HepG2 (cell line): ENCODE data around the gene KATNA1. TPM values are rescaled to one million over a fixed set of nuclear protein-coding genes. Genes with fewer than 3 reads are reported as not detected.

Experiments used
- HNRNPK ChIP-seq: fragments of 200-400 bp; formaldehyde crosslinking; IDR thresholded peaks from 2 replicates; pipeline ENCODE4 v1.6.1; 2018; ENCODE audit warnings: low read length, low read depth, moderate library complexity, mild to moderate bottlenecking; ENCODE audit not compliant: poor library complexity, severe bottlenecking
- NFATC3 ChIP-seq: sonication (generic); formaldehyde crosslinking; IDR thresholded peaks from 2 replicates; pipeline ENCODE4 v1.5.1; 2020; ENCODE audit warnings: mild to moderate bottlenecking, missing genetic modification reagents
- PAF1 ChIP-seq: IDR thresholded peaks from 2 replicates; pipeline ENCODE4 v1.6.1; 2016; ENCODE audit warnings: missing genetic modification reagents, missing compliant biosample characterization
- RNF2 ChIP-seq: fragments of 450-650 bp; conservative IDR thresholded peaks from 2 replicates; pipeline ENCODE4 v1.6.1; 2016; ENCODE audit warnings: low read depth
- RXRA ChIP-seq: sonication (generic); formaldehyde crosslinking; IDR thresholded peaks from 2 replicates; pipeline ENCODE4 v1.5.1; 2020; ENCODE audit warnings: missing genetic modification reagents
- SALL2 ChIP-seq: sonication (generic); formaldehyde crosslinking; IDR thresholded peaks from 2 replicates; pipeline ENCODE4 v1.8.1; 2023; ENCODE audit warnings: mild to moderate bottlenecking, missing genetic modification reagents, inconsistent platforms
- SNRNP70 ChIP-seq: fragments of 200-400 bp; formaldehyde crosslinking; IDR thresholded peaks from 2 replicates; pipeline ENCODE4 v1.6.1; 2017; ENCODE audit warnings: mild to moderate bottlenecking, low read depth, low read length, moderate library complexity
- SP4 ChIP-seq: sonication (generic); formaldehyde crosslinking; IDR thresholded peaks from 2 replicates; pipeline ENCODE4 v1.8.1; 2023; ENCODE audit warnings: mild to moderate bottlenecking, missing genetic modification reagents
- SRSF9 ChIP-seq: fragments of 200-400 bp; formaldehyde crosslinking; IDR thresholded peaks from 2 replicates; pipeline ENCODE4 v1.6.1; 2018; ENCODE audit warnings: borderline replicate concordance, mild to moderate bottlenecking, low read depth, low read length; ENCODE audit not compliant: insufficient read depth, poor library complexity, severe bottlenecking
- TEAD2 ChIP-seq: sonication (generic); formaldehyde crosslinking; IDR thresholded peaks from 2 replicates; pipeline ENCODE4 v1.9.0; 2021; ENCODE audit warnings: missing genetic modification reagents
- YEATS2 ChIP-seq: sonication (generic); formaldehyde crosslinking; IDR thresholded peaks from 2 replicates; pipeline ENCODE4 v1.4.0; 2020; ENCODE audit warnings: missing genetic modification reagents, borderline replicate concordance
- ZBTB33 ChIP-seq: sonication (generic); formaldehyde crosslinking; IDR thresholded peaks from 2 replicates; pipeline ENCODE4 v1.4.0; 2020; ENCODE audit warnings: missing genetic modification reagents
- ZBTB38 ChIP-seq: sonication (generic); formaldehyde crosslinking; IDR thresholded peaks from 2 replicates; pipeline ENCODE4 v1.5.1; 2020; ENCODE audit warnings: mild to moderate bottlenecking, missing genetic modification reagents
- ZBTB44 ChIP-seq: sonication (generic); formaldehyde crosslinking; IDR thresholded peaks from 2 replicates; pipeline ENCODE4 v1.4.0; 2020; ENCODE audit warnings: missing genetic modification reagents
- ZFP90 ChIP-seq: sonication (generic); formaldehyde crosslinking; IDR thresholded peaks from 2 replicates; pipeline ENCODE4 v1.8.0; 2022; ENCODE audit warnings: missing genetic modification reagents, mild to moderate bottlenecking, inconsistent platforms, borderline replicate concordance
- ZNF280B ChIP-seq: sonication (generic); formaldehyde crosslinking; IDR thresholded peaks from 2 replicates; pipeline ENCODE4 v1.5.0; 2020; ENCODE audit warnings: missing genetic modification reagents, mild to moderate bottlenecking, borderline replicate concordance
- ZNF33A ChIP-seq: sonication (generic); formaldehyde crosslinking; IDR thresholded peaks from 2 replicates; pipeline ENCODE4 v1.5.1; 2020; ENCODE audit warnings: missing genetic modification reagents, mild to moderate bottlenecking, moderate library complexity, borderline replicate concordance
- ZNF451 ChIP-seq: sonication (generic); formaldehyde crosslinking; IDR thresholded peaks from 2 replicates; pipeline ENCODE4 v1.5.0; 2020; ENCODE audit warnings: mild to moderate bottlenecking, missing genetic modification reagents
- ZNF567 ChIP-seq: sonication (generic); formaldehyde crosslinking; IDR thresholded peaks from 2 replicates; pipeline ENCODE4 v1.8.1; 2023; ENCODE audit warnings: mild to moderate bottlenecking, missing genetic modification reagents, borderline replicate concordance
- ZNF589 ChIP-seq: sonication (generic); formaldehyde crosslinking; conservative IDR thresholded peaks from 2 replicates; pipeline ENCODE4 v1.8.0; 2022; ENCODE audit warnings: mild to moderate bottlenecking, moderate library complexity, missing genetic modification reagents
- ZNF619 ChIP-seq: sonication (generic); formaldehyde crosslinking; IDR thresholded peaks from 2 replicates; pipeline ENCODE4 v1.4.0; 2020; ENCODE audit warnings: mild to moderate bottlenecking, missing genetic modification reagents
- ZNF75D ChIP-seq: sonication (generic); formaldehyde crosslinking; IDR thresholded peaks from 2 replicates; pipeline ENCODE4 v1.8.1; 2023; ENCODE audit warnings: missing genetic modification reagents, mild to moderate bottlenecking, borderline replicate concordance
- ZNF776 ChIP-seq: sonication (generic); formaldehyde crosslinking; IDR thresholded peaks from 2 replicates; pipeline ENCODE4 v1.4.0; 2020; ENCODE audit warnings: mild to moderate bottlenecking, missing genetic modification reagents
- polyA plus RNA-seq, 8 experiments: library from polyadenylated mRNA; depleted of rRNA in 3 of 8; stranded (reverse) in 7 of 8; unstranded in 1 of 8; fragments of >200 nt; fragmentation: Illumina TruSeq in 4 of 8; extraction: Trizol in 4 of 8; gene quantifications; 2 replicates each; pipeline versions ENCODE4 v1.2.1 to v1.2.3, GENCODE V29; 2011 to 2016; ENCODE audit warnings: low read depth in 4 of 8, missing spikeins in 1 of 8, mixed read lengths in 1 of 8; ENCODE audit not compliant: insufficient read depth in 1 of 8
- total RNA-seq, 5 experiments: library from RNA; depleted of rRNA; stranded (reverse); fragments of >200 nt; fragmentation: Illumina TruSeq; extraction: Trizol; gene quantifications; 2 replicates each; pipeline ENCODE4 v1.2.3, GENCODE V29; 2016; ENCODE audit warnings: low read depth in 1 of 5

Gene KATNA1
- total and polyA plus RNA-seq, 2 of the 13 experiments (the other 11 are each of a cell fraction or from before 2014, with no cell fraction given), result 14.8 to 25.3 TPM

GRCh38 chr6:149545754-149546471 is 102.6 kb downstream of the KATNA1 start, which contains the start of gene PPIL4 (continued):
- peak; percentile 46; the same call in 1 of the 2 replicates for TF ChIP-seq ZBTB33 (CRISPR knock-in tag)
- no peak; the same call in 1 of the 2 replicates for TF ChIP-seq ZNF776 (CRISPR knock-in tag)
- TF ChIP-seq ZNF451 (CRISPR knock-in tag), result peak; percentile 90; the same call in 1 of the 2 replicates
- TF ChIP-seq HNRNPK, result peak; percentile 89
- TF ChIP-seq NFATC3 (CRISPR knock-in tag), result peak; percentile 95; the same call in 1 of the 2 replicates
- TF ChIP-seq TEAD2 (CRISPR knock-in tag), result 0 out of 2 replicates have a peak, but pooled peaks have one; percentile 41
- no peak for TF ChIP-seq ZBTB44 (CRISPR knock-in tag)
- TF ChIP-seq ZNF75D, result no peak
- TF ChIP-seq SRSF9, result no peak
- peak; percentile 33; the same call in 1 of the 2 replicates for TF ChIP-seq ZFP90 (CRISPR knock-in tag)
- no peak for TF ChIP-seq SNRNP70
- TF ChIP-seq RXRA (CRISPR knock-in tag), result peak; percentile 87
- peak; percentile 78; the same call in 1 of the 2 replicates for TF ChIP-seq ZBTB38 (CRISPR knock-in tag)
- peak; percentile 73 for TF ChIP-seq ZNF589 (CRISPR knock-in tag)
- peak; percentile 86 for TF ChIP-seq SP4
- TF ChIP-seq ZNF280B (CRISPR knock-in tag), result peak; percentile 91
- TF ChIP-seq YEATS2 (CRISPR knock-in tag), result peak; percentile 99
- TF ChIP-seq RNF2, result 0 out of 2 replicates have a peak, but pooled peaks have one; percentile 54
- no peak for TF ChIP-seq PAF1 (CRISPR knock-in tag)
- TF ChIP-seq ZNF33A, result no peak; the same call in 1 of the 2 replicates
- 0 out of 2 replicates have a peak, but pooled peaks have one; percentile 87 for TF ChIP-seq ZNF567
- peak; percentile 88; the same call in 1 of the 2 replicates for TF ChIP-seq SALL2 (CRISPR knock-in tag)
- TF ChIP-seq ZNF619 (CRISPR knock-in tag), result peak; percentile 86
